Amniotic stem cell (primary cell): Measurements from ENCODE around the gene HOXB1.
"Not testable (repeated sequence)": the region's sequence is repeated elsewhere in the genome, so short reads cannot be mapped to it uniquely, and the experiment has no call there.

Experiments
- DNase-seq: peaks from one replicate; lab custom pipeline; 2025; lab: John Stamatoyannopoulos, UW

Gene HOXB1

DNA sequence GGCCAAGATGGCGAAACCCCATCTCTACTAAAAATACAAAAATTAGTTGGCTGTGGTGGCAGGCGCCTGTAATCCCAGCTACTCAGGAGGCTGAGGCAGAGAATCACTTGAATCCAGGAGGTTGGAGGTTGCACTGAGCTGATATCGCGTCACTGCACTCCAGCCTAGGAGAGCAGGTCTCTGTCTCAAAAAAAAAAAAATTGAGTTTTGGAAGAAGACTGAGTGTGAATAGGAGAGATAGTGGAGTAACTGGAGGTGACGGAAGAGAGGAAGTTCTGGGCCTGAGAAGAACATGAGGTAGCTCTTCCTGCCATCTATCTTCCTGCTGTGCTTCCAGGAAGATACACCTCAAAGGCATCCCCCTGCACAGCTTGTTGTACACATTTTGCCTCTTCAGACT is 11.4 kb downstream of the HOXB1 start:
- DNase-seq, result no peak

- no peak for DNase-seq
These were observed 13.3 kb downstream of the HOXB1 start for GRCh38 chr17:48517478-48517877.

GRCh38 chr17:48515925-48516900 is 14.6 kb downstream of the HOXB1 start:
- no peak for DNase-seq

GRCh38 chr17:48514477-48514876 is 16.3 kb downstream of the HOXB1 start:
- no peak for DNase-seq

DNA sequence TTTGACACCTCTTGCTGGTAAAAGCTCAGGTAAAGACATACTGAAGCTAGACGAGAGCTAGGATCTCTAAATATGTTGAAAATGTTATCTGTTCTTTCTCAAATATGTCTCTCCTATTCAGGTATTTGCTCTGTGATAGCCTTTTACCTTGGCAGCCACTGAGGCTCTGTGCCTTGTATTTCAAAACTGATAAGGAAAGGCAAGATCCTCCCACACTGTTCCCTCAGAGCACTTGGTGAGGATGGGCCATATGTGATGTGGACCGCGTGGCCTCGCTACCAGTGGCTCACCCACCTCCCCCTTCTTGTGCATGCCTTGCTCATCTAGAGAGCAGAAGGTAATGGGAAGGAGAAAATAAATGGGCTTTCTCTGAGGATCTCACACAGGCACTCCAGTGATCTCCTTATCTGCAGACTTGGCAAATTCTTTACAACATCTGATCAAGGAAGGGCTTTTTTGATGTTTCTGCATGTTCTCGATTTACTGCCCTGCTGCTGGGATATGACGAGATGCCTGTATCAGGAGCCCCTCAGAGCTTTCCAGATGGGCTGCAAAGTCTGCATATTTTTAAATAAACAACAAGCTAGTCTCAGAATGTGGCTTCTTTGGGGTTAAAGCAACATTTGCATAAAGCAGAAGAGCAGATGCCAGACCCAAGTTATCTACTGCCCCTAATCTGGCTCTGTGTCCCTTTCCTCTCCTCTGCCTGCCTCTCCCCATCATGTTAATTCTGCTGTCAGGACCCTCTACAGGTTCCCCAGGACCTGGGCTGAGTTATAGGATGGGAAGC is 16.9 kb downstream of the HOXB1 start:
- no peak for DNase-seq

DNA sequence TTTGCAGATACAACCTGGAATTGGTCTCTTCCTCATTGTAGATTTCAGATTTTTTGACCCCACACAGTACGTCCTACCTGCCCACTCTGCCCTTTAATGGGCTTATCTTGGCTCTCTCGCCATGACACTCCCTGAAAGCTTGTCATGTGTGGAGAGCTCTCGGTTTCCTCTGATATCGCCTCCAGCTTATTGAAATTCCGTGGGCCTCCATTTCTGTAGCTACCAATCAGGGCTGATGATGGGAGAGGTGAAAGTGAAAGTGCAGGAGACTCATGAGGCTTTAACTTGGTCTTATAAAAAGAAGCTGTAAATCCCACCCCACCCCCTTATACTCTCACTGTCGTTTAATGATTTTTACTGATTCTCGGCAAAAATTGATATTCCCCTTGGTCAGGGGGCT is 17.7 kb downstream of the HOXB1 start:
- DNase-seq, result no peak

DNA sequence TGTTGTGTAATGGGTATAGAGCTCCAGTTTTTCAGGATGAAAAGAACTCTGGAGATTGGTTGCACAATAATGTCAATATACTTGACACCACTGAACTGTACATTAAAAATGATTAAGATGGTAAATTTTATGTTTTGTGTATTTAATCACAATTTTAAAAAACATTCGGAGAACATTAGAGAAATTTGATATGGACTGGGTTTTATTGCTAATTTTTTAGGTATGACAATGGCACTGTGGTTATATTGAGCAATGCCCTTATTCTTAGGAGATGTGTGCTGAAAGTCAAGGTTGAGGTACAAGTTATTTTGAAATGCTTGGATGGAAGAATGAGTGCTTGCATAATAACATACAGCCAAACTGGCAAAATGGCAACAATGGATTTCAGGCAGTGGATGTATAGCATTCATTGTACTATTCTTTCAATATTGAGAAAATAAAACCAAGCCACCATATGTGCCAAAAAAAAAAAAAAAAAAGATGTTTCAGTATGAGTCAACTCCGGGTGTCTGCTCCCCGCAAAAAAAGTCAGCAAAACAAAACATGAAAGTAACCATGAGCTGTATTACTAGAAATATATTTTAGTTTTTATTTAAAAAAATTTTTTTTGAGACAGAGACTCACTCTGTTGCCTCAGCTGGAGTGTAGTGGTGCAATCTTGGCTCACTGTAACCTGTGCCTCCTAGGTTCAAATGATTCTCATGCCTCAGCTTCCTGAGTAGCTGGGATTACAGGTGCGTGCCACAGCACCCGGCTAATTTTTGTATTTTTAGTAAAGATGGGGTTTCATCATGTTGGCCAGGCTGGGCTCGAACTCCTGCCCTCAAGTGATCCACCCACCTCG is 19.8 kb downstream of the HOXB1 start:
- no peak for DNase-seq

GRCh38 chr17:48510381-48510760 is 20.4 kb downstream of the HOXB1 start:
- no peak for DNase-seq

DNA sequence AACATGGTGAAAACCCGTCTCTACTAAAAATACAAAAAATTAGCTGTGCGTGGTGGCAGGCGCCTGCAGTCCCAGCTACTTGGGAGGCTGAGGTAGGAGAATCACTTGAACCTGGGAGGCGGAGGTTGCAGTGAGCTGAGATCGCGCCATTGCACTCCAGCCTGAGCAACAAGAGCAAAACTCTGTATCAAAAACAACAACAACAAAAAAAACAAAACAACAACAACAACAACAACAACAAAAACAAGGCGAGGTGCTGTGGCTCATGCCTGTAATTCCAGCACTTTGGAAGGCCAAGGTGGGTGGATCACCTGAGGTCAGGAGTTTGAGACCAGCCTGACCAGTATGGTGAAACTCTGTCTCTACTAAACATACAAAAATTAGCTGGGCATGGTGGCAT is 21.1 kb downstream of the HOXB1 start:
- not testable (repeated sequence) for DNase-seq

DNA sequence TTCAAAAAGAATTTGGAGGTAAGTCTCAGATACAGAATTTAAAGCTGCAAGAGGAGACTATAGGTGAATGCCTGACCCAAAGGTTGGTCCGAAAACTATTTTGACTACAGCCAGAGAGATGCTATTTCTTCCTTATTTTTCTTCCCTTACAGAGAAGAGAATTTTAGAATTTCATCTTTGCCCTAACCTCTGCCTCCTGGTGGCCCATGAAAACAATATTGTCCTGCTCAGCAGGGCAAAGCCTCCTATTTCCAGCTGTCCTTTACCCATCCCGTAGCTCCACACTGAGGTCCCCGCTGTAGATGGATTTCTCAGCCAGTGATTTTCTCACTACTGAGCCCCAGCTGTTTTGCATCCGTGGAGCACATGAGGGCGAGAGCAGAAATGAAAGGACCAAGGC is 24.6 kb downstream of the HOXB1 start:
- no peak for DNase-seq

GRCh38 chr17:48505788-48506187 is 25.0 kb downstream of the HOXB1 start:
- no peak for DNase-seq

DNA sequence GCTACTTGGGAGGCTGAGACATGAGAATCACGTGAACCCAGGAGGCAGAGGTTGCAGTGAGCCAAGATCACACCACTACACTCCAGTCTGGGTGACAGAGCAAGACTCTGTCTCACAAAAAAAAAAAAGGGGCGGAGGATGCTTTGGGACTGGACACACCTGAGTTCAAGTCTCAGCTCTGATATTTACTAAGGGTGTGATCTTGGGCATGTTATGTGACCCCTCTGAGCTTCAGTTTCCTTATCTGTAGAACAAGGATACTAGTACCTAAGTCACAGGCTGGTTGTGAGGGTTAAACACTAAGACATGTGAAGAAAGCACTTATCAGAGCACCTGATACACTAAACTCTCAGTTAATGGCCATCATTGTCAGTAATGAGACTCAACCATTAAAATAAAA is 25.9 kb downstream of the HOXB1 start:
- DNase-seq, result no peak

DNA sequence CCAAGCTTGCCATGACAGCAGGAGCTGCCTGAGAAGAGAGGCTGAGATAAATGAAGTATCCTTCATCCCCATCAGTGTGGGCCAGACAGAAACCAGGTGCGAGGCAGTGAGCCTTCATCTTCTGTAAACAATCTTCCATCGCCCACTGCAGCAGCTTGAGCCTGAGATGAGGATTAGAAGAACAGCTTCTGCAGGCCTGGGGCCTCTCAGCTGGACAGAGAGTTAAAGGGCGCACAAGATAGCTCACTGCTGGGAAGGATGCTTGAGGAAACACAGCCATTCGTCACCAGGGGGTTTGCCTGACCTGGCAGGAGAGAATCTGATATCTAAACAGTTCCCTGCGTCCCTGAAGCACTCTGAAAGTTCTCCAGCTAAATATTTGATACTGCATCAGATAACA is 27.1 kb downstream of the HOXB1 start:
- DNase-seq, result no peak

- DNase-seq, result no peak
These were observed 27.9 kb downstream of the HOXB1 start for GRCh38 chr17:48502901-48503300.

DNA sequence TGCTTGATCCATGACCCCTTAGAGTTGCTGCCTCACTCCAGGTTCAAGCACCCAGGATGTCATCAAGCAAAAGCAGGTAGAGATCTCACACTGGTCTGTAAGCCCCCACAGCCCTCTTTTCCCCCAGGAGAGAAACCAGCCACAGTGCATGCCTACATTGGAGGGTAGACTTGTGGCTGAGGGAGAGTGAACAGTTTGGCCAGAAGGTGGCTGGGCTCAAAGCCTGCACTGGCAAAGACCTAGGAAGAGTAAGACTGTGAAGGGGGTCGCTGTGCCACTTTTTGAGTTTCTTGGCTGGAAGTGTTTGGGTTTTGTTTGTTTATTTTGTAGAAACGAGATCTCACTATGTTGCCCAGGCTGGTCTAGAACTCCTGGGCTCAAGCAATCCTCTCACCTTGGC is 28.5 kb downstream of the HOXB1 start:
- no peak for DNase-seq

- DNase-seq, result no peak
These were observed 30.1 kb downstream of the HOXB1 start for GRCh38 chr17:48500435-48501426.

DNA sequence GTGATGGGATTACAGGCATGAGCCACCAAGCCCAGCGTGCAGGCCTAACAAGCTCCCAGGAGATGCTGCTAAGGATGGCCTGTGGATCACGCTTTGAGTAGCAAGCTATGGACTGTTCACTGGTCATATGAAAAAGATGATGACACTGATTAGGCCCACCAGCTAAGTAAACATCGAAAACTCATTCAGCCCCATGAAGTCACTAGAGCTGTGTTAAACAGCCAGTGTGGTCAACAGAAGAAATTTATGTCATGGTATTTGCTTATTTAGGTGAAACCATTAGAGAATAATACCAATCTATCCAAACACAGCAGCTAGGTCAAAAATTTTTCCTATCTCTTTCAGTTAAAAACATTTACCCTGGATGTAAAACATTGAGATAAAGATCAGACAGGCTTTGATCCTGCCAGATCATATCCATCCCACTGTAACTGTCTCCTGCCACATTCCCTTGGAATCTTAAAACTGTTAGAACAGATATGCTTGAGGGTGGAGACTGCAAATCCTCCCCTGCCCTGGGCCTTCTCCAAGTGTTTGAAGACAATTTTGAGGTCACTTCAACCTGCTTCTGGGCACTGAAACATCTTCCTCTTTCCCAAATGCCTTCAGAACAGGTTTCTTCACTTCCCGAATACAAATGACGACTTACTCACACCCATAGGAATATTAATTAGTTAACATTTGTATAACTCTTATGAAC is 30.9 kb downstream of the HOXB1 start:
- no peak for DNase-seq

DNA sequence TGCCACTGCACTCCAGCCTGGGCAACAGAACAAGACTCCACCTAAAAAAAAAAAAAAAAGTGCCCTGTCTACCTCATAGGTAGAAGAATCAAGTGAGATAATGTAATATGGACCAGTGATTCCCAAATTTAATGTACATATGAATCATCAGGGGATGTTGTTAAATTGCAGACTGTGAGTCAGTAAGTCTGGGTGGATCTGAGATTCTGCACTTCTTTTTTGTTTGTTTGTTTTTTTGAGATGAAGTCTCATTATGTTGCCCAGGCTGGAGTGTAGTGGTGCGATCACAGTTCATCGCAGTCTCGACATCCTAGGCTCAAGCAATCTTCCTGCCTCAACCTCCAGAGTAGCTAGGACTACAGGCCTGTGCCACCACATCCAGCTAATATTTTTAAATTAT is 31.6 kb downstream of the HOXB1 start:
- DNase-seq, result no peak

DNA sequence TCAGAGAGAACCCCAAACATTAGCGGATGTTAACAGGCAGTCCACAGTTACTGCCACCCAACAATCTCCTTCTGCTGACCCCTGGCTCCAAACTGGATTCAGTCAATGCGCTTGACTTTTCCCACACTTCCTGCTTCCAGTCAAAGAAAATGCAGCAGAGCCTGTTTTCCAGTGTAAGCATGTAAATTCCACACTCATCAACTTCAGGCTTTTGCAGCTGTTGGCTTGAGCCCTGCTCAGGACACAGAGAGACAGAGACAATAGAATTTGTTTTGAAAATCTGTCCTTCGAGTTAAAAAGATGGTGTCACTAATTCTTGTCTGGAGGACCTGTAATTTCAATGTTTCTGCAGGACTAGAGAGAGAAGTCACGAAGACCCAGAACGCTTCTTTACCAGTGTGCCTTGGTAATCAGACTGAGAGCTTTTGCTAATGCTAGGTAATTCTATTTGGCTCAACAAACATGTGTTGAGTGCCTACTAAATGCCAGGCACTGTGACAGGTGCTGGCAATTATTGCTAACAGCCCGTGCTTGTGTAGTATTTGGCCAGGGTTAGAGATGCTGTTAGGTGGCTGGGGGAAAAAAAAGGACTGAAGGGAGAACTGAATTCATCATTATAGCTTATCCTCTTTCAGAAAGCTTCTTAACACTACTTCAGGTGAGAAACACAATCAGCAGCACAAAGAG is 32.5 kb downstream of the HOXB1 start:
- DNase-seq, result no peak

DNA sequence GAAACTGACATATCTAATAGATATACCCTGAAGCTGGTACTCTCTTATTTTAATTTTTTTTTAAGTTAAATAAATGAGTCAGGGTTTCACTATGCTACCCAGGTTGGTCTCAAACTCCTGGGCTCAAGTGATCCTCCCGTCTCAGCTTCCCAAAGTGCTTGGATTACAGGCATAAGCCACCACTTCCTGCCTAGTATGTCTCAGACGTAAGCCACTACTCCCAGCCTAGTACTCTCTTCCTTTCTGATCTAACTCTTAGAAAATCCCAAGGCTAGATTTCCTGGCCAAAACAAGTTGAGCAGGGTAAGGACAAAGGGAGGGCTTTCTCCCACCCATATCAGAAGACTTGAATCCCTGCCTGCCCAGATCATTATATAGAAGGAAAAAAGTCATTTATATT is 33.7 kb downstream of the HOXB1 start:
- no peak for DNase-seq
